Activated naive CD8-positive, alpha-beta T cell treated with anti-CD3 and anti-CD28 coated beads, Interleukin-2, amount 50 U/mL, for 16 hours (primary cell): ENCODE results near the gene TRIM25.

Experiments used
- DNase-seq: peaks from one replicate; pipeline ENCODE4 v3.0.0-alpha.2; 2020; ENCODE audit warnings: low read depth, low spot score

Gene TRIM25

DNA sequence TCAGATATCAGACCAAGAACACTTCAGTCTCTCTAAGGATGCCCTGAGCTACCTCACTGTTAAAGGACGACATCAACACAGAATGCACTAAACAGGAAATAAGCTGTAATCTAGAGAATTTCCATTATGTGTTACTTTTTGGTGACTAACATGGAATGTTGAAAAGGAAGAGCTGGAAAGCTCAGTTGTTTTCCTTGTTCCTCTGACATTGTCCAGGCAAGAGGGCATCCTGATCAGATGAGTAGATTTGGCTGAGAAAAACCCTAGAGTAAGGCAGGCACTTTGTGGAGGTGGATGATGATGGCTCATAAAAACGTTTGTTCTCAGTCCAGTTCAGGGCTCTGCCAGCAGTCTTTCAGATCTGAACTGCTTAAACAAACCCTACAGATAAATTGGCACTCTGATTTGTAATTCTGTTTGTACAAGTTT is 45.9 kb downstream of the TRIM25 start:
- DNase-seq = no peak

- DNase-seq = no peak
Observed at GRCh38 chr17:56866496-56866895, 47.4 kb downstream of the TRIM25 start.

DNA sequence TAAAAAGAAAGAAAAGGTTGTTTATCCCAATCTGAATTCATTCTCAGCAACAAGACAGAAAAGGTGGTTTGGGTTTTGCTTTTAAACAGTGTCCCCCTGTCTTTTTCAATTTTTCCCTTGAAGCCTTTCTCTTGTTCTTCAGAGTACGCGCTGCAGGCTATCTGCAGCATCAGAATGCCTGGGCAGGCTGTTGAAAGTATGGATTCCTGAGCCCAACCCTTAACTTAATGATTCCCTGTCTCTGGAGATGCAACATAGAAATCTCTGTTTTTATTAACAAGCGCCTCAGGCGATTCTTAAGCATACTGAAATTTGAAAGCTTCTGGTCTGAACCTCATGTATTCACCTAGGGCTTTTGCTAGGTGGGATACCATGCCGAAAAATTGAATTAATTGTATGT is 47.8 kb downstream of the TRIM25 start:
- no peak for DNase-seq

DNA sequence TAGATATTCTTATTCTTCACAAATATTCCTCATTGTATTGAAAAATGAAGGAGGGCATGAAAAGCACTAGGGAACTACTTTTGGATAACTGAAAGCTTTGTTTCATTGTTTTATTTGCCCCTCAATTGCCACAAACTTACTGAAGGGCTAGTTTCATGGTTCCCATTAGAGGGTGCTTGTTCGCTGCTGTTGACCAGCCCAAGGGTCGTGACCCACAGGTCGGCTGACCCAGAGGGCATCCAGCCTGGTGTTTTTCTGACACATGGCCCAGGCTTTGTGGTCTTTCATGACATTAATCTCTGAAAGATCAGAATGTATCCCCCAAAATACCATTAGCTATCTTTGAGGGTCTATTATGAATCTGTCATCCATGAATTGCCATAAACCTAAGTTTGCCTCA is 49.9 kb downstream of the TRIM25 start:
- no peak for DNase-seq

DNA sequence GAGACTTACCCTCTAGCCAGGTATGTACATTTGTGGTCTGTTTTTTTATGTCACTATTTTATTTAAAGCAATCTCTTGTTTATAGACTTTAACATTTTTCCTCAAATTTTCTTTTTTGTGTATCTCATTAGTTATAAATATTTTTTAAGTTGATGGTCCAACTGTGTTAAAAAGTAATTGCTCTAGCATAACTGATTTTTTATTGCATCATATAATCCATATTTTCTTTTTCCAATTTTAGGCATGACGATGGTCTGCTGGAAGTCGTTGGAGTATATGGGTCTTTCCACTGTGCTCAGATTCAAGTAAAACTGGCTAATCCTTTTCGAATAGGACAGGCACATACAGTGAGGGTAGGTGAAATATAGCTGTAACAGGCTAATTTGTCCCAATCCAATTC is 52.0 kb downstream of the TRIM25 start:
- no peak for DNase-seq

- no peak for DNase-seq
Observed at GRCh38 chr17:56851008-56851407, 62.8 kb downstream of the TRIM25 start.

GRCh38 chr17:56850591-56850990 is 63.3 kb downstream of the TRIM25 start:
- no peak for DNase-seq

DNA sequence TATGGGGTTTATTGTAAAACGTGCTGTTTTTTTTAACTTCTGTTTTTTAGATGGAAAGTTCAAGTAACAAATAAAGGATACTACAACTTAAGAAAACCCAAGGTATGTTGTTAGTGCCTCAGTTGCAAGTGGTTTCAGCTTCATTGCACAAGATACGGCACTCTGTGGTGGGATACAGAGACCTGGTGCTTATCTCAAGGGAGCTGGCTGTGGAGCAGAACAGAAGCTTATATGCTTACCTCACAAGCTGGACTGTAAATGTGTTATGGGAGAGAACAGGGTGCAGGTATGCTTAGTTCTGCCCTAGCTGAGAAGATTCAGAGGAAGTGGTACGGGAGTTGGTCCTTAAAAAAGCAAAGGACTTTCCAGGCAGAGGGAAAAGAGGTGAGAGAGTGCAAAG is 64.7 kb downstream of the TRIM25 start:
- DNase-seq = no peak

DNA sequence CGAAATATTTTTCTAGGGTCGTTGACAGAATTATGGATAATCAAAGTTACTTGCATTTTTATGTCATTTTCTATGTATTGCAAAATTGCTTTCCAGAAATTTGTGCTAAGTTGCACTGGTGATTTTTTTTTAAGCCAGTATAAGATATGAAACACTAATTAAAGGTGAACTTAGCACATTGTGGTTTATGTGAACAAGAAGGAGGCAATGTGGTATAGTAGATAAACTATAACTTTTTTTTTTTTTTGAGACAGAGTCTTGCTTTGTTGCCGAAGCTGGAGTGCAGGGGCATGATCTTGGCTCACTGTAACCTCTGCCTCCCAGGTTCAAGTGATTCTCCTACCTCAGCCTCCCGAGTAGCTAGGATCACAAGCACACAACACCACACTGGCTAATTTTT is 66.7 kb downstream of the TRIM25 start:
- DNase-seq = no peak

GRCh38 chr17:56845934-56846333 is 67.9 kb downstream of the TRIM25 start:
- DNase-seq = no peak

GRCh38 chr17:56842577-56842976 is 71.3 kb downstream of the TRIM25 start:
- DNase-seq = no peak

DNA sequence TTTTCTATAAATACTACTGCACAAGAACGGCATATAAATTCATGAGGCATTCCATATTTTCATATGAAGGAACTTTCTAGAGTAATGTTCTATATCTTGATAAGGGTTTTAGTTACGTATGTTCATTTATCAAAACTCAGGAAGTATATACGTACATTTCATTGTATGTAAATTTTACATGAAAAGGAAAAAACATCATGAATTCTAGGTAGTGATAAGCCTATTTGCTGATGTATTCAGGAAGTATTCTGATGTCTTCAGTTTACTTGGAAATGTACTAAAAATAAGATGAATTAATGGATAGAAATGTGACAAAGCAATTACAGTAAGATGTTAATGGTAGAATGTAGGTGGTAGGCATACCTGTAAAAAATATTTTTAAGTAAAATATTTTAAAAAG is 75.2 kb downstream of the TRIM25 start:
- DNase-seq = no peak
